Astrocyte (in vitro differentiated cells and primary cell): Measurements from ENCODE around the gene MBNL2. TPM values are rescaled to one million over a fixed set of nuclear protein-coding genes. Genes with fewer than 3 reads are reported as not detected.
"Not testable (repeated sequence)": the region's sequence is repeated elsewhere in the genome, so short reads cannot be mapped to it uniquely, and the experiment has no call there.

Experiments used
- DNase-seq: peaks from one replicate; pipeline ENCODE4 v3.0.0-alpha.2; 2010; ENCODE audit warnings: low read depth
- FAIRE-seq: peaks from 2 replicates; lab custom pipeline; 2011; peaks lifted over from hg19 to GRCh38; lab: Jason Lieb, UNC
- H2AFZ ChIP-seq: 2 replicates; pipeline ENCODE4 v1.6.0; 2012; ENCODE audit warnings: low read depth, low read length, inconsistent platforms
- H3K27ac ChIP-seq: 2 replicates; pipeline ENCODE4 v1.5.1; 2011; ENCODE audit warnings: low read depth, low read length, inconsistent platforms
- H3K27me3 ChIP-seq: 2 replicates; pipeline ENCODE4 v1.6.0; 2011; ENCODE audit warnings: low read length, inconsistent platforms; ENCODE audit not compliant: insufficient read depth
- H3K36me3 ChIP-seq: 2 replicates; pipeline ENCODE4 v1.5.1; 2011; ENCODE audit warnings: low read length, inconsistent platforms; ENCODE audit not compliant: insufficient read depth
- H3K4me1 ChIP-seq: 2 replicates; pipeline ENCODE4 v1.5.1; 2011; ENCODE audit warnings: low read length, inconsistent platforms; ENCODE audit not compliant: insufficient read depth
- H3K4me2 ChIP-seq: 2 replicates; pipeline ENCODE4 v1.6.0; 2012; ENCODE audit warnings: low read length, inconsistent platforms
- H3K4me3 ChIP-seq: 2 replicates; pipeline ENCODE4 v1.5.1; 2011; ENCODE audit warnings: low read depth, mild to moderate bottlenecking, low read length, inconsistent platforms; ENCODE audit not compliant: insufficient read depth
- H3K79me2 ChIP-seq: 2 replicates; pipeline ENCODE4 v1.6.0; 2012; ENCODE audit warnings: mild to moderate bottlenecking, low read length, inconsistent platforms; ENCODE audit not compliant: insufficient read depth
- H3K9ac ChIP-seq: 2 replicates; pipeline ENCODE4 v1.6.0; 2012; ENCODE audit warnings: mild to moderate bottlenecking, low read length, inconsistent platforms
- H3K9me3 ChIP-seq: 2 replicates; pipeline ENCODE4 v1.5.1; 2012; ENCODE audit warnings: low read depth, mild to moderate bottlenecking, low read length, inconsistent platforms; ENCODE audit not compliant: insufficient read depth
- H4K20me1 ChIP-seq: 2 replicates; pipeline ENCODE4 v1.6.0; 2012; ENCODE audit warnings: low read length, inconsistent platforms; ENCODE audit not compliant: insufficient read depth
- H3K27ac Mint-ChIP-seq: one replicate; pipeline ENCODE4 v1.8.0; 2021; ENCODE audit warnings: mild to moderate bottlenecking, mixed read lengths; ENCODE audit not compliant: unreplicated experiment
- H3K27me3 Mint-ChIP-seq: one replicate; pipeline ENCODE4 v1.8.0; 2021; ENCODE audit warnings: low read depth, mixed read lengths; ENCODE audit not compliant: unreplicated experiment
- H3K36me3 Mint-ChIP-seq: one replicate; pipeline ENCODE4 v1.8.0; 2021; ENCODE audit warnings: low read depth, mixed read lengths; ENCODE audit not compliant: unreplicated experiment
- H3K4me1 Mint-ChIP-seq: one replicate; pipeline ENCODE4 v1.8.0; 2021; ENCODE audit warnings: low read depth, mixed read lengths; ENCODE audit not compliant: unreplicated experiment
- H3K4me3 Mint-ChIP-seq: one replicate; pipeline ENCODE4 v1.8.0; 2021; ENCODE audit warnings: mild to moderate bottlenecking, moderate library complexity, mixed read lengths; ENCODE audit not compliant: unreplicated experiment
- H3K9me3 Mint-ChIP-seq: one replicate; pipeline ENCODE4 v1.8.0; 2021; ENCODE audit warnings: mild to moderate bottlenecking, mixed read lengths; ENCODE audit not compliant: unreplicated experiment
- EZH2 ChIP-seq: IDR thresholded peaks from 2 replicates; pipeline ENCODE4 v1.6.1; 2012; ENCODE audit warnings: mild to moderate bottlenecking, low read length, inconsistent platforms; ENCODE audit not compliant: insufficient read depth
- total RNA-seq: library from RNA; stranded (reverse); gene quantifications from 2 replicates; pipeline ENCODE4 v1.2.1, GENCODE V29; 2021
- TF ChIP-seq, protein P1 (sequence below): IDR thresholded peaks from 2 replicates; pipeline ENCODE4 v1.5.1; 2011; ENCODE audit warnings: low read depth, mild to moderate bottlenecking, inconsistent platforms, low read length, moderate library complexity; ENCODE audit not compliant: insufficient read depth

MBNL2 gene
- total RNA-seq, 1 donor from 2014 or later, result 66.5 TPM

DNA sequence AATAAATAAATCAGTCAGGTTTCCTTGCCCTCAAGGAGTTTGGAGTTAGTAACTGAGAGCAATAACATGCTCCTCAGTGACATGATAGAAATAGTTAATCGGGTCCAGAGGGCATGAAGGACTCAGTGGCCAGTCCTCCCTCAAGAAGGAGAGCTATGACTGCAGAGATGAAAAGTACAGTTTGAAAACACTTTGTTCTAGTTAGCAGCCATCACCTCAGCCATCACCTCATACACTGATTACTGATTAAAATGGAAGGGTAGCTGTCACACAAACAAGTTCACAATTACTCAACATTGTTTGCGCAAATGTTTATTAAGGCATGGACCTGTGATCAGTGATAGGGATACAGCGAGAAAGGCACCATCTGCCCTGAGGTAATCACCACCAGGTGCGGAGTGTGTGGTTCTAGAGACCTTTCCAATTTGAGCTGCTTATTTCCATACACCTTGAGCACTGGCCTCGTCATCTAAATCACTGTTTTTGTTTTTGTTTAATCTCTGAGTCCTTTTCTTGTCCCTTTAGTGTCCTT lies 126.5 kb downstream of the MBNL2 start:
- Mint-ChIP-seq H3K4me3 (no peak overlapping the region), H3K36me3 (peaks cover 25% of the 10 kb centered on the region), H3K4me1 (peaks cover 4% of the 10 kb centered on the region), H3K9me3 (peaks cover 4% of the 10 kb centered on the region), H3K27me3 (no peaks in the 10 kb centered on the region), H3K27ac (no peak overlapping the region)
- DNase-seq, result no peak
- no peaks in the 10 kb centered on the region for H3K27me3 ChIP-seq
- TF ChIP-seq EZH2, result no peak
- TF ChIP-seq, protein P1, sequence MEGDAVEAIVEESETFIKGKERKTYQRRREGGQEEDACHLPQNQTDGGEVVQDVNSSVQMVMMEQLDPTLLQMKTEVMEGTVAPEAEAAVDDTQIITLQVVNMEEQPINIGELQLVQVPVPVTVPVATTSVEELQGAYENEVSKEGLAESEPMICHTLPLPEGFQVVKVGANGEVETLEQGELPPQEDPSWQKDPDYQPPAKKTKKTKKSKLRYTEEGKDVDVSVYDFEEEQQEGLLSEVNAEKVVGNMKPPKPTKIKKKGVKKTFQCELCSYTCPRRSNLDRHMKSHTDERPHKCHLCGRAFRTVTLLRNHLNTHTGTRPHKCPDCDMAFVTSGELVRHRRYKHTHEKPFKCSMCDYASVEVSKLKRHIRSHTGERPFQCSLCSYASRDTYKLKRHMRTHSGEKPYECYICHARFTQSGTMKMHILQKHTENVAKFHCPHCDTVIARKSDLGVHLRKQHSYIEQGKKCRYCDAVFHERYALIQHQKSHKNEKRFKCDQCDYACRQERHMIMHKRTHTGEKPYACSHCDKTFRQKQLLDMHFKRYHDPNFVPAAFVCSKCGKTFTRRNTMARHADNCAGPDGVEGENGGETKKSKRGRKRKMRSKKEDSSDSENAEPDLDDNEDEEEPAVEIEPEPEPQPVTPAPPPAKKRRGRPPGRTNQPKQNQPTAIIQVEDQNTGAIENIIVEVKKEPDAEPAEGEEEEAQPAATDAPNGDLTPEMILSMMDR, result no peak
- no peak overlapping the region for H2AFZ ChIP-seq
- H3K36me3 ChIP-seq, result peaks cover 16% of the 10 kb centered on the region
- no peak overlapping the region for H3K4me2 ChIP-seq
- no peak overlapping the region for H3K27ac ChIP-seq
- H3K4me1 ChIP-seq, result no peaks in the 10 kb centered on the region
- H3K9ac ChIP-seq, result no peak overlapping the region
- H4K20me1 ChIP-seq, result peaks cover 10% of the 10 kb centered on the region
- FAIRE-seq, result no peak
- no peaks in the 10 kb centered on the region for H3K9me3 ChIP-seq
- peaks cover 6% of the 10 kb centered on the region for H3K79me2 ChIP-seq
- H3K4me3 ChIP-seq, result no peak overlapping the region

- H3K4me3 Mint-ChIP-seq, H3K27ac Mint-ChIP-seq, H4K20me1 ChIP-seq, H3K4me1 Mint-ChIP-seq, H3K79me2 ChIP-seq, H3K4me1 ChIP-seq, H3K27me3 ChIP-seq, DNase-seq, H2AFZ ChIP-seq, H3K4me2 ChIP-seq, H3K9ac ChIP-seq, H3K9me3 Mint-ChIP-seq, H3K4me3 ChIP-seq, H3K9me3 ChIP-seq, H3K27me3 Mint-ChIP-seq, H3K27ac ChIP-seq, FAIRE-seq: not testable (repeated sequence)
- peaks cover 28% of the 10 kb centered on the region for H3K36me3 ChIP-seq
- peaks cover 25% of the 10 kb centered on the region for H3K36me3 Mint-ChIP-seq
Measured at GRCh38 chr13:97352012-97352411, 129.9 kb downstream of the MBNL2 start.

DNA sequence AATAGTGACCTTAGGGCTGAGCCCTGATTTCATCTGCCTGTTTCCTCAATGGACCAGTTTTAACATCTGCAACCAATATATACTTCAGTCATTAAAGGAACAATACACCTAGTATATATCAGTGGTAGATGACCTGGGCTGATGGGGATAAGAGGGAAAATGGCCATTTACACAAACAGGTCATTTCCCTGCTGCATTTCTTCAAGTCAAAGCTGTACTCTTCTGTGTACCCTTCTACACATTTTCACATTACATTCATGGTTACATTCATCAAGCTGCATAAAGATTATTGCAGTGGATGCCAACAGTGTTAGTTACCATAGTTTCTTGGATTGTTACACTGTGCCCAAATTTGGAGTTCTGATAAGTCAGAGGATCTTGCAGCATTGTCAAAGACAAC lies 130.7 kb downstream of the MBNL2 start:
- H3K27me3 ChIP-seq, result no peaks in the 10 kb centered on the region
- H3K9me3 ChIP-seq, result no peaks in the 10 kb centered on the region
- H3K4me2 ChIP-seq, result no peak overlapping the region
- Mint-ChIP-seq H3K27ac (no peak overlapping the region), H3K27me3 (no peaks in the 10 kb centered on the region), H3K36me3 (peaks cover 25% of the 10 kb centered on the region), H3K4me3 (no peak overlapping the region), H3K9me3 (peaks cover 4% of the 10 kb centered on the region), H3K4me1 (peaks cover 5% of the 10 kb centered on the region)
- no peak overlapping the region for H3K9ac ChIP-seq
- no peak overlapping the region for H3K4me3 ChIP-seq
- H2AFZ ChIP-seq, result no peak overlapping the region
- no peak overlapping the region for H3K27ac ChIP-seq
- H3K79me2 ChIP-seq, result no peaks in the 10 kb centered on the region
- no peaks in the 10 kb centered on the region for H3K4me1 ChIP-seq
- no peak for FAIRE-seq
- peaks cover 7% of the 10 kb centered on the region for H4K20me1 ChIP-seq
- no peak for DNase-seq
- TF ChIP-seq, protein P1, result no peak
- TF ChIP-seq EZH2, result no peak
- H3K36me3 ChIP-seq, result peaks cover 29% of the 10 kb centered on the region
